Measurements from ENCODE around the gene LGALS9.

- TF ChIP-seq POLR2AphosphoS5 (IDR thresholded peaks at IDR 0.05; ENCODE audit: borderline replicate concordance, low read depth, low read length): no peak
- TF ChIP-seq EZH2 (IDR thresholded peaks at IDR 0.05): no peak
- no peak for TF ChIP-seq FOXP2 (optimal IDR thresholded peaks at IDR 0.05; ENCODE audit: control extremely low read depth, extremely low read length, insufficient read depth)
These were observed 59.9 kb downstream of the LGALS9 start for GRCh38 chr17:27690882-27691281.

All from SK-N-MC (cell line).